Stimulated activated CD4-positive, alpha-beta T cell treated with anti-CD3 and anti-CD28 coated beads, TNF-alpha, amount 100 ng/mL, for 4 hours (primary cell): ENCODE measurements around the gene ZC3H4.

Source experiments
- DNase-seq, 3 experiments: peaks; one replicate each; pipeline ENCODE4 v3.0.0-alpha.2; 2020; ENCODE audit warnings: low read depth in 3 of 3

Gene ZC3H4

DNA sequence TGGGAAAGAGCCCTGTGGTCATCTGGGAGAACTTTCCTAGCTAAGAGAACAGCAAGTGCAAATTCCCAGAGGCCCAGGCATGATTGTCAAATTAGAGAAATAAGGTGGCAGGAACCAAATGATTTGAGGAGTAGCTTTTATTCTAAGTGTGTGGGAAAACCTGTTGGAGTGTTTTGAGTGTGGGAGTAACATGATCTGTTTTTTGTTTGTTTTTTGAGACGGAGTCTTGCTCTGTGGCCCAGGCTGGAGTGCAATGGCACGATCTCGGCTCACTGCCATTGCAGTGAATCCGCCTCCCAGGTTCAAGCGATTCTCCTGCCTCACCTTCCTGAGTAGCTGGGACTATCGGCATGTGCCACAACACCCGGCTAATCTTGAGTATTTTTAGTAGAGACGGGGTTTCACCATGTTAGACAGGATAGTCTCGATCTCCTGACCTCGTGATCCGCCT, 19.5 kb upstream of the ZC3H4 start:
- no peak for DNase-seq

- no peak for DNase-seq
Observed at GRCh38 chr19:47132194-47132852, 18.7 kb upstream of the ZC3H4 start.

DNA sequence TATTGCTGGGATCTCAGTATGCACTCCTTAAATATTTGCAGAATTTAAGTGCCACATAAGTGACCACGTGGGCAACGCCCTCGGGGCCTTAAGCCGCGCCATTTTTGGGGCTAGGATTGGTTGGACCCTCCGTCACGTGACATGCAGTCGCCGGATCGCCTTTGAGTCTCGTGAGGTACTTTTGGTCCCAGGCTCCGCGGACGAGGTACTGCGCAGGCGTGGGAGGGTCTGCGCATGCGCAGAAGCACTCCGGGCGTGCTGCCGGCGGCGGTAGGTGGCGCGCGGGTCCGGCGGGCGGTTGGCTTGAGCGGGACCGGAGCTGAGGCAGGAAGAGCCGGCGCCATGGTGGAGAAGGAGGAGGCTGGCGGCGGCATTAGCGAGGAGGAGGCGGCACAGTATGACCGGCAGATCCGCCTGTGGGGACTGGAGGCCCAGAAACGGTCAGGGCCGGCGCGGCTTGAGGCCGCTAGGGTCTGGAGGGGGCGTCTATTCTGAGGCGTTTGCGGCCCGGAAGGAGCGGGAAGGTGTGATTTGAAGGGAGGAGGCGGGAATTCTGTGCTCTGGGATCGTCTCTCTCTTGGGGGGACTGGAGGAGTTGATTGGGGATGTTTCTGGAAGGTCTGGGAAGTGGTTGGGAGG, 17.1 kb upstream of the ZC3H4 start, which contains the start of gene SAE1:
SAE1 (plus strand) TSS at position 247 of the 639 bp plus-strand sequence; CDS start at position 343, 96 bp downstream.
- peak; percentile 81 to 95 (median 84) for DNase-seq

DNA sequence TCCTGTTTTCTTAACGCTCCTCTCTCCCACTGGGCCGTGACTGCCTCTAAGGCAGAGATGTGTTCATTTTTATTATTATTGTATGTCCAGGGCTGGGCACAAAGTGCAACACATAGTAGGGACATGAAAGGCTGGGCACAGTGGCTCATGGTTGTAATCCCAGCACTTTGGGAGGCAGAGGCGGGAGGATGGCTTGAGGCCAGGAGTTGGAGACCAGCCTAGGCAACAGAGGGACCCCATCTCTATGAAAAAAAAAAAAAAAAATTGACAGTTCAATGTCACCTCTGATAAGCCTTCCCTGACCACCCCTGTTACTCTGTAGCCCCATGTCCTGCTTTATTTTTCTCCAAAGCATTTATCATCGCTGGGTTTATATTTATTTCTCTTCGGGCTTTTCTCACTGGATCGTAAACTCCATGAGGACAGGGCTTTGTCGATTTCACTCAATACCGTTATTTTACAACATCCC, 16.6 kb upstream of the ZC3H4 start:
- DNase-seq, result no peak

DNA sequence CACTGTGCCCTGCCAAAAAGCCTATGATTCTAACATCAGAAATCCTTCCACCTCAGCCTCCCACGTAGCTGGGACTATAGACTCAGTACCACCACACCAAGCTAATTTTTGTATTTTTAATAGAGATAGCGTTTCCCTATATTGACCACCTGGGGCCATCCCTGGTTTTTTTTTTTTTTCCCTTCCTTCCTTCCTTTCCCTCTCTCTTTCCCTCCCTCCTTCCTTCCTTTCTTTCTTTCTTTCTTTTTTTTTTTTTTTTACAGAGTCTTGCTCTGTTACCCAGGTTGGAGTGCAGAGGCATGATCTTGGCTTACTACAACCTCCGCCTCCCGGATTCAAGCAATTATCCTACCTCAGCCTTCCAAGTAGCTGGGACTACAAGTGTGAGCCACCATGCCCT, 16.0 kb upstream of the ZC3H4 start:
- DNase-seq, result no peak

DNA sequence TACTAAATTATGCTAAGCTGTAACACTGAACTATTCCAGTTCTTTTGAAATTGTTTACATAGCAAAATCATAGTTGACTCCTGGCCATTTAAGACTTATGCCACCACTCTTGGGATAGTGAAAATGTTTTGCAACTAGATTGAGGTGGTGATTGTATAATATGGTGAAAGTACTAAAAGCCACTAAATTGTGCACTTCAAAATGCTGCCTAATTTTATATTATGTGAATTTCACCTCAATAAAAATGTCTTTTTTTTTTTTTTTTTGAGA, 12.0 kb upstream of the ZC3H4 start:
- no peak for DNase-seq

DNA sequence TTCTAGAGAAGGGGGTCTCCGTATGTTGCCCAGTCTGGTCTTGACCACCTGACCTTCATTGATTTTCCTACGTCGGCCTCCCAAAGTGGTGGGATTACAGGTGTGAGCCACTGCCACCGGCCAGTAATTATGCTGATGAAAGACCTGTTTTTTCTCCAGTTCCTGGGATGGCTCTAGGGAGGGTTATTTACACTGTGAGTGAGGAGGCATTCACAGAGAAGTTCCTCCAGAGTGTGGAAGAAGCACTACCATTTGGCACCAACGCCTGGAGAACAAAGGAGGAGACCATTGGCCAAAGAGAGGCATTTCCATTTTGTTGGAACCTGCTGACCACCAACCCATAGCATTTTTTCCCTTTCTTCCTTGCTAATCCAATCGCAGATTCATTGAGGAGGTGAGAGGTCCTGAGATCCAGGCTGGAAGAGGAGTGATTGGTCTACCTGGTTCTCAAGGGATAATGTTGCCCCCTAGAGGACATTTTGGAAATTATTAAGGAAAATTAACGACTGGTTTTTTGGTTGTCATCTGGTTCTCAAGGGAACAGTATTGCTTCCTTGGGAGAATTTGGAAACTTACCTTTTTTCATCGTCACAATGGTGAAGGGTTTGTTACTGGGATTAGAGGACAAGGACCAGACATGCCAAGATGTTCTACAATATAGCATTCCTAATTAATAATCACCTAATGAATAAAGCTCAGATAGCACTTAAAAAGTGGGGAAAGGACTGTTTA, 11.5 kb upstream of the ZC3H4 start:
- DNase-seq, result no peak

DNA sequence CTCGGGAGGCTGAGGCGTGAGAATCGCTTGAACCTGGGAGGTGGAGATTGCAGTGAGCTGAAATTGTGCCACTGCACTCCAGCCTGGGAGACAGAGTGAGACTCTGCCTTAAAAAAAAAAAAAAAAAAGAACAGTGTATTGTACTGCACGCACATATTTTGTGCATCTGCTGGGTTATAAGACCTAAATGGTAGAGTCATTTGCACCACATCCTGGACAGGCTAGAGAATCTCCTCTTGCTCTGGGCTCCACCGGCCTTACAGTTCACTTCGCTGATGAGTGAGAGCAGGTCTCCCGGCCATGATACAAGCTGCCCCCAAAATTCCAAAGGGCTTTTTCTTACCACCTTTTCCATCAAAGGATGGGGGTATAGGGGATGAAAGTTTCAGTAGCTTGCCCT, 9.8 kb upstream of the ZC3H4 start:
- DNase-seq, result no peak

- DNase-seq, result no peak
Observed at GRCh38 chr19:47122359-47123335, 9.1 kb upstream of the ZC3H4 start.

DNA sequence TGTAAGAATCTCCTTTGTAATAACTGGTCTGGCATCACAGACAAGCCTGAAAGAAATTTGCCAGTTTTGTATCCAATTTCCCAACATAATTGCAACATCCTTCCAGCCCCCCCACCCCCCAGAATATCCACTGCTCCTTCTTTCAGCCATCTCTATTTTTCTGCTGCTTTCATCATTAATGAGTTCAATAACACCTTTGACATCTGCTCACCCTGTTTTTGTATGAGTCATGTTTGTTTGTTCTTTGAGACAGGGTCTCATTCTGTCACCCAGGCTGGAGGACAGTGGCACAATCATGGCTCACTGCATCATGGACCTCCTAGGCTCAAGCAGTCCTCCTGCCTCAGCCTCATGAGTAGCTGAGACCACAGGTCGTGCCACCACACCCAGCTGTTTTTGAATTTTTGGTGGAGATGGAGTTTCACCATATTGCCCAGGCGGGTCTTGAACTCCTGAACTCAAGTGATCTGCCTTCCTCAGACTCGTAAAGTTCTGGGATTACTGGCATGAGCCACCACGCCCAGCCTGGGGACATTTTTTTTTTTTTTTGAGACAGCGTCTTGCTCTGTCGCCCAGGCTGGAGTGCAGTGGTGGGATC, 7.0 kb upstream of the ZC3H4 start:
- no peak for DNase-seq

- no peak for DNase-seq
Observed at GRCh38 chr19:47113850-47114651, 475 bp upstream of the ZC3H4 start.

DNA sequence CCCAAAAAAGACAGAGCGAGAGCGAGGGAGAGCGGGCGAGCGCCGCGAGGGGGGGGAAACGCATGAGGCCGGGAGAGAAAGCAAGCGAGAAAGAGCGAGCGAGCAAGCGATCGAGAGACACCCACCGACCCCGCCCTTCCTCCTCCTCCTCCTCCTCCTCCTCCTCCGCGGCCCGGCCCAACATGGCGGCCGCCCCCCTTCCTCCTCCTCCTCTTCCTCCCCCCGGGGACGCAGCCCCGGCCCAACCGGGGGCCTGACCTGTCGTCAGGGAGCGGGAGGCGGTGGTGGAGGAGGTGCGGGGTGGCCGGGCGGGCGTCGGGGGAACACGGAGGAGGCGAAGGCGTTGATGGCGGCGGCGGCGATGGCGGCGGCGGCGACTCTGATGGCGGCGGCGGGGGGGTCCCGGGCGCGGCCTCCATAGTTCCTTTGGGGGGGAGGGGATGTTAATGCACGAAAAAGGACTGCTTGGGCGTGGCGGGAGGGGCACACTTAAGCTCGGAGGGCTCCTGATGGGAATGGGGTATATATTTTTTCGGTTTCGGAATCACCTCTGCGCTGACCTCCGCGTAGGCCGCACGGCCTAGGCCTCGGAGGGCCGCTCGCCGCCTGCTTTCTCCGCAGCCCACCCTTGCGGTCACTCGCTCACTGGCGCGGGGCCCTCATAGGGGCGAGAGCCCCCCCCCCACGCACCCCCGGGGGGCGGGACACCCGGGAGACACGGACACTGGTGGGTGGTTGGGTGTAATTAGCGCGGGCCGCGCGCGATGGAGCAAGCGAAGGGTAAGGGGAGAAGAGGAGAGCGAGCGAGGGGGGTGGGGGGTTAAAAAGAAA, 1.2 kb downstream of the ZC3H4 start:
- DNase-seq, result peak; percentile 78 to 89 (median 84)

DNA sequence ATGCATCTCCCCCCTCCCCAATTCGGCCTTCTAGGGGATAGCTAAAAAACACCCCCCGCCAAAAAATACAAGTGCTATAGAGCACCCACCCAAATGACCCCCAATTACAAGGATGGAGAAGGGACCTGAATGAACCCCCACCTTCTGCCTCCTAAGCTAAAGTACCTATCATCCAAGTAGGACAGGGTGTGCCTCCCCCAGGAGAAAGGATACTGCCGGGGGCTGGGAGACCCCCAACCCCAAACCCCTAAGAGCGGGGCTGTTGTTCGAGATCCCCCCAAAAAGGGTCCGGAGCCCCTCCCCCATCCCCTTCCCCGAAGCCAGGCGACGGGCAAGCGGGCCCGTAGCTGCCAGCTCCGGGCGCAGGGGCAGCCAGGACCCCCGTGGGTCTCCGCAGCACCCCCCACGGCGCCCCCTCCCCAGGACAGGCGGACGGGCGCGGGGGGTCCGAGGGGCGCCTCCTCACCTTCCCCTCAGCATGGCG, 1.9 kb downstream of the ZC3H4 start:
- no peak for DNase-seq

GRCh38 chr19:47111006-47111621, 2.5 kb downstream of the ZC3H4 start:
- peak in 1 of 3 experiments; percentile 44 for DNase-seq

GRCh38 chr19:47110521-47111005, 3.0 kb downstream of the ZC3H4 start:
- peak; percentile 28 to 39 (median 29) for DNase-seq

DNA sequence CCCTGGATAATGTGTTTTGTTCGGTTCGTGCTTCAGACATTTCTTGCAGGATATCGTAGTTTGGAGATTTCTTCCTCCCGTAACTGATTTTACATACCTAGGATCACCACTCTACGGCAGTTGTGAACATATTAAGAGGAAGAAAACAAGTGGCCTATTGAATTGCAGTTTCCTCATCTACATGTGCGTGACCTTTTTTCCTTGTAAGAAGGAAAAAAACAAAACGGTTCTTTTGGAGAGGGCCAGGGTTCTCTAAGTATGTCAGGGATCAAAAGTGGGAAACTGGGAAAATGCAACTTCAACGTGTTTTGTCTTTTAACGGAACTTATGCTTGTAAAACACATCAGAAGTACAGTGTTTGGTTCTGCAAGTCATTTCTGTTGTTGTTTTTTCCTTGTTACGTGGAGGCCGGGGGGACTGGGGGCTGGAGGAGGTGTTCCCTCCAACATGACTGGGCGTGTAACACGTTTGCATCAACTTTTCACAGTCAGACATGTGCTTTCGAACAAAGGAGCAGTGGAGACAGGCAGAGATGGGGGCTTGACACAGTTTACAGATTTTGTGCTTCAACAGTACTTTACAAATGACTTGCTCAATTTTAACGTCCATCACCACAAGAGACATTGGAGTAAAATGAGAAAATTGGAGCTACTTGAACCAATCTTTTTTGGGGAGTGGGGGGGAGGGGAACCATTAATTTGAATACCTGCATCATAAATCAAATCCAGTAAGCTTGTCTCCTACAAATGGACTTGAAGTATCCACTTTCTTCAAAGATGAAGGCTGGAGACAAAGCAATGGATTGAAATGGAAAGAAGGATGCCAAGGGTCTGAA, 3.8 kb downstream of the ZC3H4 start:
- DNase-seq, result peak; percentile 21 to 32 (median 32)

DNA sequence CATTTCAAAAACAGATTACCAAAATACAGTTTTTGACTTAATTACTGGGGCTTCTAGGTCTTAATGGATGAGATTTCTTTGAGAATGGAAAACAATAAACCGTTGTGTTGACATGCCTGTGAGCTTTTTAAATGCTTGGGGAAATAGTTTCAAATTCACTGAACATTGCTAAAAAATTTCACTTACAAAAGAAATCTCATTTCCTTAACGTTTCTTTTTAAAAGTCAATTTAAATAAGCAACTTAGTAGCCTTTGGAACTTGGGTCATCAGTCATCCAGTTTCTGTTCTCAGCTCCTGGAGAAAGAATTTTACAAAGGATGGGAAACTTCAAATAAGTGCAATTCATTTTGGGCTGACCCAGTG, 4.4 kb downstream of the ZC3H4 start:
- no peak for DNase-seq
